HG03045 (cell line): ENCODE results near the gene FPGS.

ENCODE experiments used
- ATAC-seq: cut with Tn5 transposase; IDR thresholded peaks from one replicate; pipeline ENCODE4 v1.9.1; 2021; ENCODE audit warnings: mild to moderate bottlenecking, moderate library complexity; ENCODE audit not compliant: unreplicated experiment

The FPGS gene

DNA sequence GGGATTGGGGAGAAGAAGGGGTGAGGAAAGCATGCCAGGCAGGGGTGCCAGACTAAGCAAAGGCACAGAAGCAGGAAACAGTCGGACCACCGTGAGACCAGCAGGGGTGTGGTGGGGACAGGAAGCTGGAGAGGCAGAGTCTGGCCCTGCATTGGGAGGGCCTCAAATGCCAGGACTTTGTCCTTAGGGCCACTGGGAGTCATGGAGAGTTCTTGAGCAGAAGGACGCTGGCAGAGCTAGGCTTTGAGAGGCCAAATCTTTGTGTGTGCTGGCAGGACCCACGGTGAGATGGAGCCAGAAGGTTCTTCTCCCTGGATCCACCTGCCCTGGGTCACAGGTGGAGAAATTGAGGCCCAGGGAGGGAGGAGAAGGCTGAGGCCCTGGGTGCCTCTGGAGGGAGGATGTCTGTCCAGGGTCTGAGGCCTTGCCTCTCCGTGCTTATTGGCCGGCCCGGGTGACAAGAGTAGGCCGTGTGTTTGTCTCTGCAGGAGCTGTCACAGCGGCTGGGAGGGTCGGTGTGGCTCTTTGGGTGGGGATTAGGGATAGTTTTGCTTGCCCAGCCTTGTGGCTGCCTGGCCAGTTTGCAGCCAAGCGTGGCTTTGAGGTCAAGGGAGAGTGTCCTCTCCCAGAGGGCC is 53.5 kb downstream of the FPGS start:
- no peak for ATAC-seq

DNA sequence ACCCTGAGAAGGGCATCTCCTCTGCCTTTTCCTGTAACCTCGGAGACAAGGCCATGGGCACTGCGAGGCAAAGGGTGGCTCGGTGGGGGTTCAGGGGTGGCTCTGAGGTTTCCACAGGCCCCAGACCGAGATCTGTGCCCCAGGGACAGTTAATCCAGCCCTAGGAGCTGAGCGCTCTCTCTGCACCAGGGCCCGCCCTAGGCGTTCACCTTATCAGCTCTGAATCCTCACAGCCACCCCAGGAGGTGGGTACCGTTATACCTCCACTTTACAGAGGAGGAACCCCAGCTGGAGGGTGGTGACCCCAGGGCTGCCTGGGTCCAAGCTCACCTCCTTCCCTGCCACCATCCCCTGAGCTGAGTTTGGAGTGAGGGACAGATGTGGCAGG is 54.0 kb downstream of the FPGS start:
- ATAC-seq, result no peak

DNA sequence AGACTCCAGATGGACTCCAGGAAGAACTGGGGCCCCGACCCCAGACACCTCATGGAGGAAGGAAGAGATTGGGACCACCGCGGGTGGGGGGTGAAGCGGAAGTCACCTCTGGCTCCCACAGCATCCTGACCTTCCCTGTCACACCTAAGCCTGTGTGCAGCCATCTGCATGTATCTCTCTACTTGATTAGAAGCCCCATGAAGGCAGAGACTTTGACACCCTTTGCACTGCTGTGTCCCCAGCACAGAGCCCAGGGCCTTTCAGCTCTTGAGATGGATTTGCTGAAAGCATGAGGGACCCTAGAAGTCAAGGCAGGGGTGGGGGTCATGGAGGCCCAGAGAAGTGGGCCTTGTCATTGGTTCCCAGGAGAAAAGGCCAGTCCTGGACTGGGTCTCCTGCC is 54.6 kb downstream of the FPGS start:
- ATAC-seq, result no peak

- no peak for ATAC-seq
Observed at GRCh38 chr9:127858041-127858512, 55.4 kb downstream of the FPGS start.

DNA sequence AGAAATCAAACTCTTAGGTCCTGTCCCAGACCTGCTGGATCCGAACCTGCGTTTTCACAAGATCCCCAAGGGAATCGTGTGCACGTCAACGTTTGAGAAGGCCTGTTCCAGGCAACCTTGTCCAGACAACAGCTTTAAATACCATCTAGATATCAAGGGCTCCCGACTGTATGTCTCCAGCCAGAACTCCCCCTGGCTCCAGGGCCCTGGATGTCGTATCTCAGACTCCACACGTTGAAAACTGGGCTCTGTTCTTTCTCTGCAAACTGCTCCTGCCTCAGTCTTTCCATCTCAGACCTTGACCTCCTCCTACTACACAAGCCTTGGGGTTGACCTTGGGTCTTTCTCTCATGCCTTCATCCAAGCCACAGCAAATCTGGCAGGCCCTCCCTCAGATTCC is 57.6 kb downstream of the FPGS start:
- no peak for ATAC-seq

DNA sequence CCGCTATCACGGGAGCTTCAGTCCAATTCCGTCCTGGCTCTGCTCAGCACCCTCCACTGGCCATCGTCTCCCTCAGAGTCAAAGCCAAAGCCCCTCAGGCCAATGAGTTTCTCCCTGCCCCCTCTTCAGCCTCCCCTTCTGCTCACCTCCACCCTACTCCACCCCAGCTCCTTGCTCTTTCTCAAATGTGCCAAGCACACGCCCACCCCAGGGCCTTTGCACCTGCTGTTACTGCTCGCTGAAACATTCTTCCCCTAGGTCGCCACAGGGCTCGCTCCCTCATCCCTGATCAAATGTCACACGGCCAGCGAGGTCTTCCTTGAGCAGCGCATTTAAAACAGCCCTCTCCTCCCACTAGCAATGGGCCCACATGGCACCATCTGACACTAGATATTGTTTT is 58.1 kb downstream of the FPGS start:
- ATAC-seq, result no peak

DNA sequence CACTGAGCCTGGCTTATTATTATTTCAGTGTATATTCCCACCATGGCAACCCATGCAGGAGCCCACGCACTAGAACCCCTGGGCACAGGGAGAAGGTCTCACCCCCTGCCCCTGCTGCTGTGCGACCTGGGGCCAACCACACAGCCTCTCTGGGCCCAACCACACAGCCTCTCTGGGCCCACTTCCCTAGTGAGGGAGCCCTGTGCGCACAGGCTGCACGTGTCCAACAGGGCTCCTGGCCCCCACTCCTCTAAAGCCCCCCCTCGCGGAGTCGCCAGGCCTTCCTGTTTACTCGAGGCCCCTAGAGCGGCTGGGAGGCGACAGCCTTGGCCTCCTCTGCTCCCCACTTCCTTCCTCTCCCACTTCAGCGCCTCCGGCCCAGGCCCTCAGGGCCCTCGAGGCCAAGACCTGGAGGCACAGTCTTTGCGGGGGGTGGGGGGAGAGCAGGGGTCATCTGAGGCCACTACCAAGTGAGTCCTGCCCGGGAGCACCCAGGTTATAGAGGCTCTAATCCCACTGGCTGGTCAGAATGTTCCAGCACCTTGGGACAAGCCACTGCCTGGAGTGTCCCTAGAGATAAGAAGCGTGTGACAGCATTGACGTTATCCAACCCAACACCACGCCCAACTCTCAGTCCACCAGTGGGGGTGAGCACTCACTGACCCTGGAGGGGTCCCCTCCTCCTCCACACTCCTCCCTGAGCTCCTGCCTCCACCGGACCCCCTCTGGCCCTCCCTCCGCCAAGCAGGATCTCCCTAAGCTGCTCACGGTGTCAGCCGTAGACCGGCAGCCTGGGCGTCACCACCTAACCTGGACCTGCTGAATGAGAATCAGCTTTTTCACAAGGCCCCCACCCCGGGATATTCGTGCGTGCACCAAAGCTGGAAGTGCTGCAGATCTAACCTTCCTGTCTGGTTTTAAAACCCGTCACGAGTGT is 59.7 kb downstream of the FPGS start:
- ATAC-seq, result no peak

DNA sequence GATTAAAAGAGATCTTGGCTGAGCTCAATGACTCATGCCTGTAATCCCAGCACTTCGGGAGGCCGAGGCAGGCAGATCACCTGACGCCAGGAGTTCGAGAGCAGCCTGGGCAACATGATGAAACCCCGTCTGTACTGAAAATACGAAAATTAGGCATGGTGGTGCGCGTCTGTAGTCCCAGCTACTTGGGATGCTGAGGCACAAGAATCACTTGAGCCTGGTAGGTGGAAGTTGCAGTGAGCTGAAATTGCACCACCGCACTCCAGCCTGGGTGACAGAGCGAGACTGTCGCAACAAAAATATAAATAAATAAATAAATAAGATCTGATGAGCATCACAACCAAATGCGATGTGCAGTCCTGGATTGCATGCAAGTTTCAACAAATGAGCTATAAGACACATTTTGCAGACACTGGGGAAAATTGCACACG is 60.5 kb downstream of the FPGS start:
- ATAC-seq, result no peak
